ENCODE measurements around the gene CELA2B. TPM values are rescaled to one million over a fixed set of nuclear protein-coding genes. Genes with fewer than 3 reads are reported as not detected.
"Not testable (repeated sequence)": the region's sequence is repeated elsewhere in the genome, so short reads cannot be mapped to it uniquely, and the experiment has no call there.

Gene CELA2B
- not detected for total RNA-seq

DNA sequence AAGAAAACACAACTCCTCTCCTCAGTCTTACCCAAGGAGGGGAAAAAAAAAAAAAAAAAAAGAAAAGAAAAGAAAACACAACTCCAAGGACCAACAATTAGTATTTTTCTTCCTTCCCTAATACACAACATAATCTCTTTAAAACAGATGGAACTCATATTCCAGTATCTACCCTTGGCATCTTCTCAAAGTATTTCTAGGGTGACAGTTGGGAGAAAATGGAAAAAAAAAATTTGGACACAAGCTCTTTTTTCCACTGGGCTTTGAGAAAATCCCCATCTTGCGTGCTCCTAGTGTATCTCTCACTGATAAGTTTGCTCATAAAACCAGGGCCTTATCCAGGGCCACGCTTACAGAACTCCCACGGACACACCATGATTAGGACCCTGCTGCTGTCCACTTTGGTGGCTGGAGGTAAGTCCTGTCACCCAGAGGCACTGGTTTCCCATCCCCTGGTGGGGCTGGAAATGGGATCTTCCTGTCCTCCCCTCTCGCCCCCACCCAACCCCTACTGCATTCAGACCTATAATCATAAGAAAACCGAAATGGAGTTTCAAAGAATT, at the start of gene CELA2B:
Gene CELA2B (plus strand): TSS at position 353 of the 563 bp plus-strand sequence. CDS start 22 bp downstream, at position 375.
- Histone ChIP-seq H3K4me3 (no peak within 1 kb of the TSS), H3K36me3 (no peaks in the 10 kb centered on the region), H3K9me3 (no peaks in the 10 kb centered on the region), H3K27me3 (no peaks in the 10 kb centered on the region), H3K27ac (no peak within 1 kb of the TSS), H3K4me1 (no peaks in the 10 kb centered on the region)
- DNase-seq: no peak
- no peak for TF ChIP-seq POLR2A (IDR thresholded peaks at IDR 0.05)
- TF ChIP-seq, protein P1, sequence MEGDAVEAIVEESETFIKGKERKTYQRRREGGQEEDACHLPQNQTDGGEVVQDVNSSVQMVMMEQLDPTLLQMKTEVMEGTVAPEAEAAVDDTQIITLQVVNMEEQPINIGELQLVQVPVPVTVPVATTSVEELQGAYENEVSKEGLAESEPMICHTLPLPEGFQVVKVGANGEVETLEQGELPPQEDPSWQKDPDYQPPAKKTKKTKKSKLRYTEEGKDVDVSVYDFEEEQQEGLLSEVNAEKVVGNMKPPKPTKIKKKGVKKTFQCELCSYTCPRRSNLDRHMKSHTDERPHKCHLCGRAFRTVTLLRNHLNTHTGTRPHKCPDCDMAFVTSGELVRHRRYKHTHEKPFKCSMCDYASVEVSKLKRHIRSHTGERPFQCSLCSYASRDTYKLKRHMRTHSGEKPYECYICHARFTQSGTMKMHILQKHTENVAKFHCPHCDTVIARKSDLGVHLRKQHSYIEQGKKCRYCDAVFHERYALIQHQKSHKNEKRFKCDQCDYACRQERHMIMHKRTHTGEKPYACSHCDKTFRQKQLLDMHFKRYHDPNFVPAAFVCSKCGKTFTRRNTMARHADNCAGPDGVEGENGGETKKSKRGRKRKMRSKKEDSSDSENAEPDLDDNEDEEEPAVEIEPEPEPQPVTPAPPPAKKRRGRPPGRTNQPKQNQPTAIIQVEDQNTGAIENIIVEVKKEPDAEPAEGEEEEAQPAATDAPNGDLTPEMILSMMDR (IDR thresholded peaks at IDR 0.05): no peak

DNA sequence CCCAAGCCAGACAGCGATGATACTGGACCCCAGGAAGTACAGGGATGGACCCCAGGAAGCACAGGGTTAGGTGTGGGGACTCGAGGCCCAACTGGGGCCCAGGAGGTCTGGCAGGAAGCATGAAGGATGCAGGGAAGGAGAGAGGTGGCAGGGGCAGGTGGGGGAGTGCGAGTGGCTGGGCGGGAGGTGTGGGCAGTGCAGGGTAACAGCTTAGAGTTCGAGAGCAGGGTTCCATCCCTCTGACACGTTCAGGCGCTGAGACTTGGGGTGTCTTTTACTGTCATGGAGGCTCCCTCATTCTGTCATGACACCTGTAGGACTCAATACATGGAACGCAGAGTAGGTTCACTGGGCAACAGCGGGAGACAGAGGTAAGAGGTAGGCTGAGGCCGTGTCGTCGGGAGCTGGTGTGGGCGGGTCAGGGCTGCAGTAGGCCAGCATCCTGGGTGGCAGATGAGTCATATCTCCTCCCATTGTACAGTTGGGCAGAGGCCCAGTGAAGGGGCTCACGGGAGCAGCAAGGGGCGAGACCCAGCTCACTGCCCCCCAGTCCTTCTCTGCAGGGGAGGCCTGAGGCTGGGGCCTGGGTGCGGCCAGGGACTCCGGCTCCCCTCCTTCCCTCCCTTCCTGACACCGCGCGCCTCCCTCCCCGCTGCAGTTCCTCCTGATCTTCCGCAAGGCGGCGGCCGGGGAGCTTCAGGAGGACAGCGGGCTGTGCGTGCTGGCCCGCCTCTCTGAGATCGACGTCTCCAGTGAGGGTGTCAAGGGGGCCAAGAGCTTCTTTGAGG, 49.2 kb upstream of the CELA2B start:
- H3K27me3 ChIP-seq: no peaks in the 10 kb centered on the region
- no peaks in the 10 kb centered on the region for H3K9me3 ChIP-seq
- H3K36me3 ChIP-seq: peaks cover 0 to 47% (median 0%) of the 10 kb centered on the region in 3 donors
- H3K4me3 ChIP-seq: no peak overlapping the region
- no peak for TF ChIP-seq POLR2A (IDR thresholded peaks at IDR 0.05)
- TF ChIP-seq, protein P1 (IDR thresholded peaks at IDR 0.05): peak in 4 of 6 experiments; percentile 9 to 62 (median 60)
- peak in 2 of 3 donors; percentile 83 to 84 for DNase-seq
- H3K27ac ChIP-seq: peak overlapping the region in 3 of 4 donors; percentile 73 to 95 (median 92)
- peaks cover 0 to 48% (median 16%) of the 10 kb centered on the region in 4 donors for H3K4me1 ChIP-seq

DNA sequence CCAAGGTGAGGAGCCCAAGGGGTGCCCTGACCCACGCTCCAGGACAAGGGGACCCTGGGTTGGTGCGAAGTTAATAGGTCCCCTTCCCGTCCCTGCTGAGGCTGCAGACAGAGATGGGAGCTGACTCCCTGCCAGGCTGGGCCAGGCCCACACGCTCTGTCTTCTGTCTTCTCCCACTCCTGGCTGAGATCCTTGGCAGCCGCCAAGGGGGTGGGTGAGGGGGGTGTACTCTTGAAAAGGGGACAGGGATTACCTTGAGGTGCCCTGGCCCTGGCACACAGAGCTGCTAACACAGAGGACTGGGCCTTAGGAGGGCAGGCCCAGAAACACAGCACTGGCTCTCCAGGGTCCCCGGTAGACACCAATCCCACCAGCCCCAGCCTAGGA, 48.6 kb upstream of the CELA2B start:
- no peaks in the 10 kb centered on the region for H3K9me3 ChIP-seq
- peak overlapping the region in 3 of 4 donors; percentile 28 to 95 (median 92) for H3K27ac ChIP-seq
- no peak for TF ChIP-seq POLR2A (IDR thresholded peaks at IDR 0.05)
- TF ChIP-seq, protein P1 (IDR thresholded peaks at IDR 0.05): no peak
- peaks cover 0 to 44% (median 16%) of the 10 kb centered on the region in 4 donors for H3K4me1 ChIP-seq
- no peak overlapping the region for H3K4me3 ChIP-seq
- no peaks in the 10 kb centered on the region for H3K27me3 ChIP-seq
- peaks cover 0 to 47% (median 0%) of the 10 kb centered on the region in 3 donors for H3K36me3 ChIP-seq
- no peak for DNase-seq

DNA sequence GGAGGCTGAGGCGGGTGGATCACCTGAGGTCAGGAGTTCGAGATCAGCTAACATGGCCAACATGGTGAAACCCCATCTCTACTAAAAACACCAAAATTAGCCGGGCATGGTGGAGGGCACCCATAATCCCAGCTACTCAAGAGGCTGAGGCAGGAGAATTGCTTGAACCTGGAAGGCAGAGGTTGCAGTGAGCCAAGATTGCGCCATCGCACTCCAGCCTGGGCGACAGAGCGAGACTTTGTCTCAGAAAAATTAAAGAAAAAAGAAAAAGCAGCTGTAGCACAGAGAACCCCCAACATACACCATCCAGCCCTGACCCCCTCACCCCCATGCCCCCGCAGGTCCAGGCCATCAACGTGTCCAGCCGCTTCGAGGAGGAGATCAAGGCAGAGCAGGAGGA, 47.7 kb upstream of the CELA2B start:
- Histone ChIP-seq H3K4me1 (peaks cover 0 to 40% (median 11%) of the 10 kb centered on the region in 4 donors), H3K36me3 (peaks cover 0 to 47% (median 0%) of the 10 kb centered on the region in 3 donors), H3K27ac (peak overlapping the region in 1 of 4 donors; percentile 95)
- not testable (repeated sequence) for H3K9me3 ChIP-seq, H3K27me3 ChIP-seq, DNase-seq, H3K4me3 ChIP-seq

DNA sequence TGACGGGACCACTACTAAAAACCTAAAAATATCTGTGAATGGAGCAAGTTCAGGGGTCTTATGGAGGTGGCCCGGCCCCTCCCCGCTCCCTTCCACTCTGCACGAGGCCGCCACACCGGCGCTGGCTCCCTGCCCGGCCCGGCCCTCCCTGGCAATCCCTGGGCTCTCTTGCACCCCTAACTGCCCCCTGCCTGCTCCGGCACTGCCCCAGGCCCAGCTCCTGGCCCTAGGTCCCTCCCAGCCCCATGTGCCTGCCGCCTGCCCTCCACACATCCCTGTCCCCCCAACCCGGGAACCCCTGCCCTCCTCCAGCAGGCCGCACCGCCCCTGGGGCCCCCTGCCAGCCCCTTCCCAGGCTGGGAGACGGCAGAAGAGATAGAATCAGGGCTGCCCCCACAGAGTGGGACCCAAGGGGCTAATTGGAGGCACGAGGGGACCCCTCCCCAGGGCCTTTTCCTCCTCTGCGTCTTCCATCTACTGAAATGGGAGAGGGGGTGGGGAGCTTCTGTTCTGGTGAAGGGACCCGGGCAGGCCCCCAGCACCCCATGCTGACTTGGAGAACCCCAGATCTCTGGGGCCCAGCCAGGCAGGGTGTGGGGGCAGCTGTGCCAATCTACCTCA, 47.0 kb upstream of the CELA2B start:
- H3K27ac ChIP-seq: peak overlapping the region in 1 of 4 donors; percentile 37
- DNase-seq: no peak
- no peaks in the 10 kb centered on the region for H3K9me3 ChIP-seq
- peaks cover 0 to 47% (median 0%) of the 10 kb centered on the region in 3 donors for H3K36me3 ChIP-seq
- H3K27me3 ChIP-seq: no peaks in the 10 kb centered on the region
- H3K4me1 ChIP-seq: peaks cover 0 to 40% (median 10%) of the 10 kb centered on the region in 4 donors
- H3K4me3 ChIP-seq: no peak overlapping the region
- no peak for TF ChIP-seq POLR2A (IDR thresholded peaks at IDR 0.05)
- TF ChIP-seq, protein P1 (IDR thresholded peaks at IDR 0.05): no peak
